ENCODE results near the gene NOS1AP.

Gene NOS1AP

DNA sequence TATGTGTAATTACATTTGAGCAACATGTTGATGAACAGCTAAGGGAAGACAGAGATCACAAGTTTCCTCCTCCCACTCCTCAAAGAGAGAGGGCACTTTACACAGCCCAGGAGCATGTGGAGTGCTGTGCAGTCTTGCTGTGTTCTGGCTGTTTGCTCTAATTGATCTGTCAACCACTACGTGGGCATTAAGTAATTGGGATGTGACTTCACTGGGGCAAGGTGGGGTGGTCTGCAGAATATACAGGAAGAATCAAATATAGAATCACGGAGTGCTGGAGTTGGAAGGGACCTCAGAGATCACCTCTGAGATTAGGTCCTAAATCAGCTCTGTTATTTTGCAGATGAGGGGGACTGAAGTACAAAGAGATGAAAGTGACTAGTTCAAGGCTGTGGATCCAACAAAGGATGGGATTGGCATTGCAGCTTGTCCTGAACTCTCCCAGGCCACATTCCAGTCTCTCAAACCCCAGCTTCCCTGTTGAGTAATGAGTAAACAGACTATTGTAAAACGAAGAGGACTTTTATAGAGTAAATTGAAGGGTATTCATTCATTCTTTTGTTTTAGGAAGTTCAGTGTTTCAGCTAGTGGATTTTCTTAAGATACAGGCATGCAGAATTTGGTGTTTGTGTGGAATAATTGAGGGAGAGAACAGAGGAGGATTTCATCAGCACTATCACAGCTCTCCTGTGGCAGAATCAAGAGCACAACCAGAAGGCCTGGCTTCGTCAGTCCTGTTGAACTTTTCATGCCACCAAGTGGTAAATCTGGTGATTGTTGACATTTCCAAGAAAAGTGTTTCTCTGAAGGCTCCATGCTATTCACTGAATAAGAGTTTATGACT lies 22.4 kb downstream of the NOS1AP start:
- no peak for DNase-seq

DNA sequence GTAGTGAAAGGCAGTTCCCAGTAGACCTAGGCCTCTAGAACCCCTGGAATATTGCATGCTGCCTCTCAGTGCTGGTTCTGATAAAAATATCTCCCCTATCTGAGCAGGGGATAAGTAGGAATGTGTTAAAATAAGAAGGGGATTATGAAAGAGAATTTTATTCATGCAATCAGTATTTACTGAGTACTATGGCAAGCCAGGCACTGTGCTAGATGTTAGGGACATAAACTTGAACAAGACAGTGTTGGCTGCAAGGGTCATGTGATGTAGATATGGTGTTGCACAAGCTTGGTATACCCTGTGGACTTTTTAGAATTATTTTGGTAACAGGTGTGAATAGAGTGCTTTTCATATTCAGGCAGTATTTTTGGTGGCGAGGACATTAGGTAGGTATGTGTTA lies 23.6 kb downstream of the NOS1AP start:
- DNase-seq = no peak

DNA sequence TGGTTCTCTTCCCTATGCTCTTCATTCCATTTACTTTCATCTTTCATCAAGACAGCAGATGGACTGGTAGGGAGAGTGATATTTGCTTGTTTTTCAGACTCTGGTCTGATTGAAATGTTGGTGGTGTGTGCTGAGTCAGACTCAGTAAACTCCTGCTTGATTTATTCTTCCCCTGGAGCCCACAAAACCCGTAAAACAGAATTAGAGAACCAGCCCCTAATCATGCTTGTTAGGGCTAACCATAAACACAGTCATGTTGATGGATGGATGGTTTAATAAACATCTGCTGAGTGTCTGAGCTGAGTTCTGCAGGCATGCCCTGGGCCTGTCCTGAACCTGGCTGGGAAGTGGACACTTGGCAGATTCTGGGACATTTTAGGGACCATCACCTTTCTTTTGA lies 24.8 kb downstream of the NOS1AP start:
- no peak for DNase-seq

DNA sequence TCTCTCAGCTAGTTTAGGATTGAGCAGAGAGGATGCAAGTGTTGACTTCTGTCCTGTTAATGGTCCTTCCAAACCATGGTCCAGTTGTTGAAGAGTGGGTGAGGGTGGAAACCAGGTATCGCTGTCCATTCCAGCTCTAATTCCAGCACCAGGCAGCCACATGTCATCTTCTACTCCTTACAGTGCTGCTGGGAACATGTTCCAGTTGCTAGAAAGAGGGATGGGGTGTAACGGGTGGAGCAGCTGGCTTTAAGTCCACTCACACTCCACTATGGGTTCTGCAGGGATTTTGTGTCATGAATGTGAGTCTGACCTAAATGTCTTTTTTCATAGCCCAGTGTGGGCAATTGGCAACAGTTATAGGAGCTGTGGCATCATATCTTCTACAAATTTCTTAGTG lies 25.2 kb downstream of the NOS1AP start:
- DNase-seq = no peak

DNA sequence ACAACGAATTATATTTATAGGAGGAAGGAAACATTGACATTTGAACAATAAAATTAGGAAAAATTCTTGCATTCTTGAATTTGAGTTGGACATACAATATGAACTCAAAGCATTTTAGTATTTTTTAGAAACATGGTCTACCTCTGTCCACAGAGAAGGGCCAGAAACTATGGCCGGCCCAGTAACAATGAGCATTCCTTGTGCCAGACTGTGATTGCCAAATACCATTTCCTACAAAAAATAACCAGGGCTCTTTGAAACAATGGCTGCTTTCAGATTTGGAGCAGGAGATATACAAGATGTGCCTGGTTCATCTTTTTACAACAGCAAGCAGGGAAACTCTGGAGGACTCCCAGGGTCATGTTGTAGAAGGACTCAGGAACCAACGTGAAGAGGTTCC lies 38.4 kb downstream of the NOS1AP start:
- DNase-seq = no peak

DNA sequence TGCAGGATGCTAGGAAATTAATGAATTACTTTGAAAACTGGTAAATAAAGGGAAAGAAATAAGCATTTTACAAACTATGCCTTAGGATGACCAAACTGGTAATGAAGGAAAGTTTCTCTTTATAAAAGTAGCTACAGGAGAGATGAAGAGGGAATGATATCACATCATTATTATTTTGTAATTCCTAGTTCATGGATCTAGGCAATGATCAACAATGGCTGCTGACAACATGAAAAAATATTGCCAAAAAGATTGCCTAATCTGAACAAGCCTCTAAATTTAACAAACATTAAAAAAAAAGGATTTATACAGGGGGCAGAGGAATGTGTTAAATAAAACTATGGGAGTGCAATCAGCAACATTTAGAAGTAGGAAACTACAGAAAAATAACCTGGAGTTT lies 38.9 kb downstream of the NOS1AP start:
- DNase-seq = no peak

DNA sequence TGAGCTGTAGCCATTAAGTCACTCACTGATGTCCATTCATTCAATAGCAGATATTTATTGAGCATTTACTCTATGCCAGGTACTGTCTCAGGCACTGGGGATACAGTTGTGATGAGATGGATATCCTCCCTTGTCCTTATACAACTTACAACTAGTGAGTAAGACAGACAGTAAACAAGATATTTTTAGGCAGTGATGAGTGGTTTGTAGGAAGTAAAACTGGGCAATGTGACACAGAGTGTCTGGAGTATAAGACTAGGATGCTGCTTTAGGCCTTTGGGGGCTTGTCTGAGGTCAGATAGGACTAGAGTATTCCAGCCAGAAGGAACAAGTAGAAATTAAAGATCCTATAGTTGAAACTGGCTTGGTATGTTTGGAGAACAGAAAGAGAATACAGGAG lies 41.4 kb downstream of the NOS1AP start:
- no peak for DNase-seq

DNA sequence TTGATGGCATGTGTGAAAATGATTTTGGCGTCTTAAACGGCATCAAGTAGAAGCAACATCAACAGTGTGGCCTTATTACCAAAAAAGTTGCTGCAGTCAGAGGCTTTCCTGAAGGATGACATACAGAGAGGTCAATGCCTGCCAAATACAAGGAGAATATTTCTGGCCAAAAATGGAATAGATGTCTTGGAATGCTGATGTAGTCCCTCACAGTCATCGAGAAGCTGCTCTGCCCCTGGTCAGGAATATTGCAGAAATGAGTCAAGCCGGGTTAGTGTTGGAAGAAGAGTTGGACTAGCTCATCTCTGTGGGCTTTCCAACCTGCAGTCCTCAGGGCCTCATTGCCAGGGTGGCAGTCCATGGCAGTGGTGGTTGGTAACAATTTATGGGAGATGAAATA lies 42.1 kb downstream of the NOS1AP start:
- no peak for DNase-seq

DNA sequence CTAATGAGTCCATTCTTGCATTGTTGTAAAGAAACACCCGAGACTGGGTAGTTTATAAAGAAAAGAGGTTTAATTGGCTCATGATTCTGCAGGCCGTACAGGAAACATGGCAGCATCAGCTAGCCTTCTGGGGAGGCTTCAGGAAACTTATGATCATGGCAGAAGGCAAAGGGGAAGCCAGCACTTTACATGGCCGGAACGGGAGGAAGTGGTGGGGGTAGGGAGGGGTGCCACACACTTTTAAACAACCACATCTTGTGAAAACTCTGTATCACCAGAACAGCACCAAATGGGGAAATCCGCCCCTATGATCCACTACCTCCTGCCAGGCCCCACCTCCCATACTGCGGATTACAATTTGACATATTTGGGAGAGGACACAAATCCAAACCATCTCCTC lies 43.9 kb downstream of the NOS1AP start:
- DNase-seq = no peak

DNA sequence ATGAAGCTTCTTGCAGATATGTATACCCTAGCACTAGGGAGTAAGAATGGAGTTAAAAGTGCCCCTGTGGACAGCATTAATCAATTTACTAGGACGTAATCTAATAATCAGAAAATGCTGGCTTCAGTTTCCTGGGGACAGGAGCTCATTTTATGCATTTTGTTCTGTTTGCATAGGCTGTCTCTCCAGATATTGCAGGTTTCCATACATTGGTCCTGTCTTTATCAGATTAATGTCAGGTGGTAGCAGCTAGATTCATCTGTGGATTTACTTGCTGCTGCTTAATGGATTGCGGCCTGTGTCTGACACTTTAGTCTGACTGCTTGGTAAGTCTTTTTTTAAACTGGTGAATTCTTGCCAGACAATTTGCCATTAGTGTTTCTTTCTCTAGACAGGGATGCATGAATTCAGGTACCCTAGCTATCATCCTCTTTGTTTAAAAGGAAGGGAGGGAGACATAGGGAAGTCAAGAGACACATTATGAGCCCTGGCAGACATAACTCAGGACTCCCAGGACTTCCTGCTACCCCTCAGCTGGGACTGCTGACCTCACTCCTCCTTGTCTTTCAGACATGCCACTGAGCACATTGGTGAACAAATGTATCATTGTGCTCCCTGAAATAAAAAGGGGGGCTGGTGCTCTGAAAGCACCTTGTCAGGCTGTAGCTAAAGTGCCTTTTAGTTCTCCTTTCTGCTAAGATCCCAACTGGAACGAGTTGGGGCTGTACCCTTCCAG lies 47.7 kb downstream of the NOS1AP start:
- no peak for DNase-seq

DNA sequence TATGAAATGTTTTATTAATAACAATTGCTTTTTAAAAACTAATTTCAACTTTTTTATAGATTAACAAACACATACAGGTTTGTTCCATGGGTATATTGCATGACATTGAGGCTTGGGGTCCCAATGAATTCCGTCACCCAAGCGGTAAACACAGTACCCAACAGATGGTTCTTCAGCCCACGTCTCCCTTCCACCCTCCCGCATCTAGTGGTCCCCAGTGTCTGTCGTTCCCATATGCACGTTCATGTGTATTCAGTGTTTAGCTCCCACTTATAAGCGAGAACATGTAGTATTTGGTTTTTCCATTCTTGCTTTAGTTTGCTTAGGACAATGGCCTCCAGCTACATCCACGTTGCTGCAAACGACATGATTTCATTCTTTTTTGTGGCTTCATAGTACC lies 48.6 kb downstream of the NOS1AP start:
- DNase-seq = no peak

DNA sequence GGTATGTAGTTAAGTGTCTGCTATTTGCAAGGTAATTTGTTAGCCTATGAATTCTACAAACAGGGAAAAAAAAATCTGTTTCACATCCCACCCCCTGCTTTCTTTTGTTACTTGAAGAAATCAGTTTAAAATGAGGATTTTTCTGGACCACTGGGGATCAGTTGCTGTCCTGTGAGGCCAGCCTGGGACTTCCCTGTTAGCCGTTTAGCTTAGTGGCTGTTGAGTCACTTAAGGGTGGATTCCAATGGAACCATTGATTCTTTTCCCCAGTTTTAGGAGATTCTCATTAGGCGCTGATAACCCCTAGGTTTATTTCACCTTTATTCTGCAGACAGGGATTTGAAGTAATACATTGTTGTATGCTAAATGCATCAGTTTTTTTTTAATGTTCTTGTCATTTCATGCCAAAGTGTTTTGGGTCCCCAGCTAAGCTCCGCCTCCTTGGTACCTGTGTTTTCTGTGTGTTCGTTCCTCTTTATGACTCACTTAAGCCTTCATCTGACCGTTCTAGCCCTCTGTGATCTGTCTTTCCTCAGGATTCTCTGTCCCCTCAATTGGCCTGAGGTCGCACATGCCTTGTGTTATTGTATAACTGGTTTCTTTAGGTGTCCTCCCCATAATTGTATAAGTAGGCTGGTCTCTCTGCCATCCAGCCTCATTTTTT lies 59.3 kb downstream of the NOS1AP start:
- DNase-seq = no peak

DNA sequence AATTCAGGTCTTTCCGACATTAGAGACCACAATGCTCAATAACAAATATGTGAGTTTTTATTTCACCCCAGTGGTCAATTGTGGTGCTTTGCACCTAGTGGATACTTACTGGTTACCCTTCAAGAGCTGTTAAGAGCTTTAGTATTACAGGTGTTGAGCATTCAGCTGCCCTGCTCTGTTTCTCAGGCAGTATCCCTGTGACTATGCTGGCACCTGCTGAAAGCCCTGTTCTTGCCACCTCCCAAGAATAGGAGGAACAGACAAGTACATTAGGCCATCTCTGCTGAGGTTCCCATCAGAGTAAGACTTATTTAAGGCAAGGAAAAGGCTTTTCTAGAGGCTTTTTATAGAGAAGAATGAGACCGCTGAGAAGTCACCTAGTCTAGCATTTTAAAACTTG lies 60.8 kb downstream of the NOS1AP start:
- DNase-seq = no peak

DNA sequence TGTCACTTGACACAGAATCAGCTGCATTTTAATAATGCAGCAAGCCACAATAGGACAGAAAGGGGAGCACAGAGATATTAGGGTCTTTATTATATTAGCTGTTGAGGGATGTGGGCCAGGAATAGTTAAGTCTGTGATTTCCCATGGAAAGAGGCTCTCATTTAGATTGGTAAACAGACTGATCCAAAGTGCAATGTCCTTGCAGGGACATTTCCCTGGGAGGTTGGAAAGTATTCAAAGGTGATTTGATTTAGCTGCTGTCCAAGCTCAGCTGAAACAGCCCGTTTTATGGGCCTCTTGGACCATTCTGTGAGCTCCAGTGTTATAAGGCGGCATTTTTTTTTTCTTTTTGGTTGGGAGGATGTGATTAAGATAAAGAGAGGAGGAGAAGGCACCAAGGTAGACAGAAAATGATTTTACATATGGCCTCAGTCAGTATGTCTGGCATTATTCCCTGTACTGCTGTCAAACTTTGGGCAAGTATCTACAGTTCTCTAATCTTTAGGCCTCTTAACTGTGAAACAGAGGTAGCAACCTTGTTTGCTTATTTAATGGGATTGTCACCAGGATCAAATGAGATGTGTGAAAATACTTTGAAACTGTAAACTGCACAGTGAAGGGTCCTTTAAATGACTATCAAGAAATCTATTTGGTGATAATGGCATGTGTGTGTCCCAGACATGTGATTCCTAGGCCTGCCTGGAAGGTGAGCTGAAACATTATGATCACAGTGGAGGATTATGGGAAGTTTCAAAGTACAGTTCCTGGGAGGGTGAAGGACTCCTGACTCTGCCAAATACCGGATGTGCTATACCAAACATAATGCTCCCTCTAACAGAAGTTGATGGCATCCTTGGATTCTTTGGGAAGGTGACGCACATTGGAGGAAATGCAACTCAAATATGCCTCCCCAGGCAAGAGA lies 62.2 kb downstream of the NOS1AP start:
- DNase-seq = no peak

DNA sequence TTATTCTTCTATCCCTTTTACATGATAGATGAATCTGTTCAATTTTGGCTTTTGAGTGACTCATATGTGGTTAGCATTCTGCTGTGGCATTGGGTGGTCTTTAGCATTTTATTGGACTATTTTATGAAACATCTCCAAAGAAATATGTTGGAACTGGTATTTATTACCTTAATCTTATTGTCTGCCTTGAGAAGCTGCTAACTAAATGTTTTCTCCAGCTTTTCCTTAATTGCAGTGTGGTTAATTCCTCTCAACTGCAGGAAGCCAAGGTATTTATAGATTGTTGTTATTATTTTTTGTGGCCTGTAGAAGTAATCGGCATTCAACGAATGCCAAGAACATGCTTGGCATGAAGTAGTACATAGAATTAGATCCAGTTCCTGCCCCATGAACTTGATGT lies 64.1 kb downstream of the NOS1AP start:
- DNase-seq = no peak

DNA sequence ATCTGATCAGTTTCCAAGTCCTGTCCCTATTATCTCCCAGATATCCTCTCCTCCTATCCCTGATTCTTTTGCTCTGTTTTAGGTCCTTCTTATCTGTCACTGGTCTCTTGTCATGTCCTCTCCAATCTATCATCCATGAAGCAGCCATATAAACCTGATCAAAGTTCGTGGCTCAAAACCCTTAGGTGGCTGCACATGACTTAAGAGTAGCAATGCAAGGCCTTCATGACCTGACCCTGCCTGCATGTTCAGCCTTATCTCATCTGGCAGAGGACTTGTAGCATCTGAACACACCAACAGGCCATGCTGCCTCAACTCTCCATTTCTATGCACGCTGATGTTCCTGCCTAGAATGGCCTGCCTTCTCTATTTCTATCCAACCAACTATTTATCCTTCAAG lies 65.2 kb downstream of the NOS1AP start:
- DNase-seq = no peak

DNA sequence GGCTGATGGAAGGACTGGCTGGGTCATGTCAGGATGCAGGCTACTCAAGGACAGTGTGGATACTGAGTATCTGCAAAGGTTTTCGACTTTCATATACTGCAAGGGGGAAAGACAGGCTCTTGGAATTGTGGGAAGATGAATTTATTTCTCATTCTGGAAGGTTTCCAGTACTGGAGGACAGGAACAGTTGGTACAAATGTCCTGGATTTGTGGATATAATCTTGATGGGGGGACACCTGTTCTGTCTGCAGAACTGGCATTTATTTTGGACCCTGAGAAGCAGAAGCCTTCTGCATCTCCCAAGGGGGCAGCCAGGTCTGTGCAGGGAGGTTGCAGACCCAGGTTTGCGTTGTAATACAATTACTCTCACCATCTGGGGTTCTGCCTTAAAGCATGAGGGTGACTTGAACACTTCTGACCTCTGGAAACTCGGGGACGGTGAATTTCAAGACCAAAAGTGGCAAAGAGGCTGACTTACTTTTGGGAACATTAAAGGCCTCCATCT lies 65.8 kb downstream of the NOS1AP start:
- no peak for DNase-seq

DNA sequence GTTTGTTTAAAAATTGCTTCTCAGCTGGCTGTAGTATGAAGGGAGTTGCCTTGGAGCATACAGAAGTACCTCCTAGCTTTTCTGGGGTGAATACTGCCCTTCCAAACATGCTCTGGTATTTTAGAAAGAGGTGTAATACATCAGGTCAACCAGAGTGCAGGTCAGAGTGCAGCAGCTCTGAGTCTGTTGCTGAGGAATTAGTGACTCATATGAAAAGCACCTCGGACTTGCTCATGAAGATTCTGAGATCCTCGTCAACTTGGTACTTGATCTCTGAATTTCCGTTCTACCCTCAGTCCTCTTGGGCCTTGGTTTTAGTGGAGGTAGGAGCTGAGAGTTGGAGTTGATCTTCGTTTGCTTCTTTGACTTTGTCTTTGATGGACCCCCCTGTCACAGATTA lies 67.3 kb downstream of the NOS1AP start:
- DNase-seq = no peak

DNA sequence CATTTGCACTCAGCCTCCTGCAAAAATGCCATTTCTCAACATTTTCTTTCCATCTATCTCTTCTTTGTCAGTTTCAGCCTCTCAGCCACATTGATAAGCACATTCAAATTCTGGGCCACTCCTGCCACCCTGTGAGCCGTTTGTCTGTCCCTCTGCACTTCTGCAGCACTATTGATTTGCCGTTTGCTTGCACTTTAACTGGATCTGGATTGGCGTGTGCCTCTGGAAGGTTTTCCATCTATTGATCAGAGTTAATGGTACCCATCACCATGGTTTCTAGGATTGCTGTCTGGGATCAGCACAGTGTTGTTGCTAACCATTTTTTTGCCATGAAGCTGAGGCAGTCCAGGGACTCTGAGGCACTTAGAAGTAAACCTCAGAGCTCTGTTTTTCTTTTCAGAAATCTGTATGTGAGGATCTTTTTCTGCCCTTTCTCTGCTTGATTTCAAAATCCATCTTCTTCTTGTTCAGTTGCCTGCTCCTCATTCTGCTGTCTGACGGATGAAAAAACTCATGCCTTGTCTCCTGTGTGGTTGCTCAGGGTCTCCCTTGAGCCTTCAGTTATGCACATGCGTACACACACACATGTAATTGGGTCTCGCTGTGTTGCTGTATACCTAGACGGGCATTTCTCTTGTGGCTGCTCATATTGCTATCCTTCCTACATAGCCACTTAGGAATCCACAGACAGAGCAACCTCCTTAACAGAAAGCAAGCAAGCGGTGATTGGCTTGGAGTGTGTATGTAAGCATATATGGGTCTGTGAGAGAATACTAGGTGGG lies 67.9 kb downstream of the NOS1AP start:
- DNase-seq = no peak

DNA sequence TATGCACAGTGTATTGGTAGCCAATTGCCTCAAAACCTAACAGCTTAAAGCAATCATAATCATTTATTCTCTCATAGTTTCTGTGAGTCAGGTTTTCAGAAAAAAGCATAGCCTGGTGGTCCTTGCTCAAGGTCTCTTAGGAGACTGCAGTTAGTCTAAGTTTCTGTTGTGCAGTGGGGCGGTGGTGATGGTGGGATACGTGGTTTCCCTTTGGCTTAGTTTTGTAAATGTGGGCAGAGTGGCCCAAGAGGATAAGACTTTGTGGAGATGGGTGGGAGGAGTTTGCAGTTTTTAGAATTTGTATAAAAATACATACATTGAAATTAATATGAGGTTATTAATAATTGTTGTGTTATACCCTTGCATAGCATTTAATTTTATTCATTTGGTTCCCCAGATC lies 68.6 kb downstream of the NOS1AP start:
- no peak for DNase-seq

DNA sequence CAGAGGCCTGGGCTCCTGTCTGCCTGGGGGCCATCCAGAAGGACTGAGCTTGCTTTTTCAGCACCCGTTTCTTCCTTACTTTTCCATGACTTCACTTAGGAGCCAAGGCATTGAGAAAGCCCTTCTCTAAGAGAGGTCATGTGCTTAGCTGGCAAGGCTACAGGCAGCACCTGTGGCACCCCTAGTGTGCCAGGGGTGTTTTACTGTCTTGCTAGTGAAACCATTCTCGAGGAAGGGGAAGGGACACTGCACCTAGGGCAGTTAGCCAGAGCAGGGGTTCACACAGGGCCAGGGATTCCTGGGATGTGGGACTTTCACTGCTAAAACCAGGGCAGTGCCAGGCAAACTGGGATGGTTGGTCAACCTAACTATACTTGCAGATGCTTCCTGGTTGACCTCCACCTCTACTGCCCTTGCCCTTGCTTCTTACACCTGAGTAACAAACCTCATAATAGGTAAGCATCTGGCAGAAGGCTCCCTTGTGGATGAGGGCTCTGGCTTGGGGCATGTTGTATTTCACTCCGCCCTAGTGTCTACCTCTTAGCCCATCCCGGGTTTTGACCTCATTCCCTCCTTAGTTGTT lies 69.2 kb downstream of the NOS1AP start:
- no peak for DNase-seq

DNA sequence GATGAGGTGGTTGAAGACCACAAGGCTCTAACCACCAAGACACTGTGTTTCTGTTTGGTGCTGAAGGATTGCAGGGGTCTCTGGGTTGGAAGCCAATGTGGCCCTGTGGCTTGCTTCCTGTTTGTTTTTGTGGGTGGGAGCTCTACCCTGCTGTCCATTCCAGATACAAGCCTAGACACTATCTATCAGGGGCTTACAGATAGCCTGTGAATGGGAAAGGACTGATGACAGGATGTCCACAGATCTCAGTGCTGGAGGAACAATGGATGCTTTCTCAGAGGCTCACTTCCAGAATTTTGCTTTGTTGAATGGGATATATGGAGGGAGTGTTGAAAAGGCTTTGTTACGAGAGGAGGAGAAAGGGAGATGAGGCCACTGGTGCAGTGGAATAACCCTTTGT lies 69.7 kb downstream of the NOS1AP start:
- no peak for DNase-seq
